ENCODE measurements around the gene FRY. TPM values are rescaled to one million over a fixed set of nuclear protein-coding genes. Genes with fewer than 3 reads are reported as not detected.

FRY gene
- total RNA-seq, 2 donors from 2014 or later, result 16.4 to 33.3 TPM

DNA sequence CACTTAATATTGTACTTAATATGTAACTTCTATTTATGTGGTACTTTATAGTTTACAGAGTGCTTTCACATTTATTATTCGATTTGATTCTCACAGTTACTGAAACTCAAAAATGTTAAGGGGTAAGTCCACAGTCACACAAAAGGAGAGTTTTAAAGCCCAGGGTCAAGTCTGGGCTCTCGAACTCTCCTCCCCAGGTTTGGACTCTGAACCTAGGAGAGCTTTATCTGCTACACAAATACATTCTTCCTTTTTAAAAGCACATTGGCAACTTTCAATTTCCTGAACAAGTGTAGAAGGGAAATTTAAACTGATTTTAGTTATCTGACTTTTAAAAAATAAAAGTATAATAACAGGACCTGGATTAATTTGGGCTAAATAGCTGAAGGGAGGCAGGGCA lies 144.4 kb downstream of the FRY start:
- DNase-seq (ENCODE audit: low spot score), result no peak
- TF ChIP-seq POLR2A (IDR thresholded peaks at IDR 0.05) (no peak), POLR2AphosphoS5 (IDR thresholded peaks at IDR 0.05) (no peak)
- TF ChIP-seq, protein P1, sequence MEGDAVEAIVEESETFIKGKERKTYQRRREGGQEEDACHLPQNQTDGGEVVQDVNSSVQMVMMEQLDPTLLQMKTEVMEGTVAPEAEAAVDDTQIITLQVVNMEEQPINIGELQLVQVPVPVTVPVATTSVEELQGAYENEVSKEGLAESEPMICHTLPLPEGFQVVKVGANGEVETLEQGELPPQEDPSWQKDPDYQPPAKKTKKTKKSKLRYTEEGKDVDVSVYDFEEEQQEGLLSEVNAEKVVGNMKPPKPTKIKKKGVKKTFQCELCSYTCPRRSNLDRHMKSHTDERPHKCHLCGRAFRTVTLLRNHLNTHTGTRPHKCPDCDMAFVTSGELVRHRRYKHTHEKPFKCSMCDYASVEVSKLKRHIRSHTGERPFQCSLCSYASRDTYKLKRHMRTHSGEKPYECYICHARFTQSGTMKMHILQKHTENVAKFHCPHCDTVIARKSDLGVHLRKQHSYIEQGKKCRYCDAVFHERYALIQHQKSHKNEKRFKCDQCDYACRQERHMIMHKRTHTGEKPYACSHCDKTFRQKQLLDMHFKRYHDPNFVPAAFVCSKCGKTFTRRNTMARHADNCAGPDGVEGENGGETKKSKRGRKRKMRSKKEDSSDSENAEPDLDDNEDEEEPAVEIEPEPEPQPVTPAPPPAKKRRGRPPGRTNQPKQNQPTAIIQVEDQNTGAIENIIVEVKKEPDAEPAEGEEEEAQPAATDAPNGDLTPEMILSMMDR (IDR thresholded peaks at IDR 0.05), result no peak
- no peaks in the 10 kb centered on the region for H3K27me3 ChIP-seq (replicated peaks; ENCODE audit: insufficient read depth)
- no peaks in the 10 kb centered on the region for H3K9me3 ChIP-seq
- WGBS, result 87% methylated on average over 2 of the region's 2 CpGs
- no peaks in the 10 kb centered on the region for H3K36me3 ChIP-seq
- H3K4me3 ChIP-seq, result no peak overlapping the region
- intact Hi-C loops (cut with DNase I), result no loop called here
- no peak overlapping the region for H3K27ac ChIP-seq
- H3K4me1 ChIP-seq (replicated peaks), result no peaks in the 10 kb centered on the region

DNA sequence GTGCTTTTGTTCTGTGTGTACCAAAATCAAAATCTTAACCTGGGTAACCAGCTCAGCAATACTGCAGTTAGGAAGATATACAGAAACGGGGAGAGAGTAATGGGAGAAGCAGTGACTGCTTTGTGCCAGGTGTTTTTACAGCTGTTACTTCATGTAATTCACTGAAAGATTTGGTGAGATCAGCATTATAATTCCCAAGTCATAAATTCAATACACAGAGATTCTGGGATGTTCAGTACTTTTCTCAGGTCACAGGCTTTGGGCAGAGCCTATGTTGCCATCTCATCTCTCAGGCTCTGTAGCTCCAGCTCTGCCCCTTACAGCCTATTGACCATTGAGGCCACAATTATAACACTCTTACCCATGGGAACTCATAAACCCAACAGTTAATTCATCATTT lies 145.1 kb downstream of the FRY start:
- H3K36me3 ChIP-seq, result no peaks in the 10 kb centered on the region
- no peaks in the 10 kb centered on the region for H3K4me1 ChIP-seq (replicated peaks)
- no peaks in the 10 kb centered on the region for H3K9me3 ChIP-seq
- TF ChIP-seq, protein P1 (IDR thresholded peaks at IDR 0.05), result no peak
- TF ChIP-seq POLR2A (IDR thresholded peaks at IDR 0.05), result no peak
- TF ChIP-seq POLR2AphosphoS5 (IDR thresholded peaks at IDR 0.05), result no peak
- no peaks in the 10 kb centered on the region for H3K27me3 ChIP-seq (replicated peaks; ENCODE audit: insufficient read depth)
- DNase-seq (ENCODE audit: low spot score), result no peak
- 82% methylated on average over 1 of the region's 1 CpG for WGBS
- intact Hi-C loops (cut with DNase I), result no loop called here
- no peak overlapping the region for H3K27ac ChIP-seq
- no peak overlapping the region for H3K4me3 ChIP-seq

DNA sequence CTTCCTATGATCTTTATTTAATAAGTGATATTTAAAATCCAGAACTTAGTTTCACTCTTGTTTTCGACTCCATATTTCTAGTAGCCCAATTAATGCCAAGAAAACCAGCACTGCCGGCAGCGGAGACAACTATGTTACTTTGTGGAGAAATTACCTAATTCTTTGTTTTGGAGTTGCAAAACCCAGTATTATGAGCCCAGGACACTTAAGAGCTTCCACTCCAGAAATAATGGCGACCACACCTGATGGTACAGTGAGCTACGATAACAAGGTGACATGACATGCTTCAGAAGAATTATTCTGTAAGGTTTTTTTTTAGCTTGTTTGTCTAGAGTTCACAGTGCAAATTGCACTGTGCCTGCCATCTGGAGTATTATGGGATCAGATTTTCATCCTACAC lies 147.2 kb downstream of the FRY start:
- Histone ChIP-seq H3K4me3 (no peak overlapping the region), H3K9me3 (no peaks in the 10 kb centered on the region), H3K36me3 (no peaks in the 10 kb centered on the region), H3K27me3 (replicated peaks; ENCODE audit: insufficient read depth) (no peaks in the 10 kb centered on the region), H3K27ac (no peak overlapping the region), H3K4me1 (replicated peaks) (no peaks in the 10 kb centered on the region)
- WGBS, result 70% methylated on average over 5 of the region's 5 CpGs
- TF ChIP-seq POLR2A (IDR thresholded peaks at IDR 0.05), result no peak
- TF ChIP-seq, protein P1 (IDR thresholded peaks at IDR 0.05), result no peak
- TF ChIP-seq POLR2AphosphoS5 (IDR thresholded peaks at IDR 0.05), result no peak
- no peak for DNase-seq (ENCODE audit: low spot score)
- intact Hi-C loops (cut with DNase I), result no loop called here

DNA sequence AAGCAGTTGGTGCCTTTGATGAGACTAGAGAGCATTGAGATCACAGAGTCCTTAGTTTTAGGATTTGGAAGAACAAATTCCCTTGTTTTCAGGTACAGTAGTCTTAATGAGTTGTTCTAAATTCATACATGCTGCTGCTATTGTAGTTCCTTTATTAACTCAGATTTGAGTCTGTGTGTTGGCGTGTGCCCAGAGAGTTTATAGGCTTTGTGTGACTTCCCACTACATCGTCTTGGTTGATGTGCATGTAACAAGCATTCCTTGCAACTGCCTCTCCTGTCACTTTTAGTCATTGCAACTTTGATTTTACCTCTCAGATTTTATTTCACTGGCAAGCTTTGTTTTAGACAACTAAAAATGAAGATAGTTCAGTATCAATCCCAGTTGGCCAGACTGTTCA lies 148.1 kb downstream of the FRY start:
- no peak for TF ChIP-seq POLR2AphosphoS5 (IDR thresholded peaks at IDR 0.05)
- TF ChIP-seq POLR2A (IDR thresholded peaks at IDR 0.05), result no peak
- TF ChIP-seq, protein P1 (IDR thresholded peaks at IDR 0.05), result no peak
- no peak for DNase-seq (ENCODE audit: low spot score)
- intact Hi-C loops (cut with DNase I), result no loop called here

DNA sequence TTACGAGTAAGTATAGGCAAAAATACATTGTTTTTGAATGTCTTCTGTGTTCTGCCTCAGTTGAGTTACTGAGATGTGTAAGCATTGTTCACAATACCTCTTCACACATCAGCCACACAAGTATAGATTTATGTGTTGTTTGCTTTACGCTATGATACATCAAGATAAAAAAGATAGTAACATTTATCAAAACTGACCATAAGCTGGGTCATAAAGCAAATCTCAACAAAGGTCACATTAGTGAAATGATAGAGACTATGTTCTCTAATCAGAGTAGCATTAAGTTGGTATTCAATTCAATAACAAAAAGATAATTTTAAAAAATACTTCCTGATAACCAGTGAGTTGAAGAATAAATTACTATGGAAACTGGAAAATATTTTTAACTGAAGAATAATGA lies 156.1 kb downstream of the FRY start:
- H3K27ac ChIP-seq, result no peak overlapping the region
- no peaks in the 10 kb centered on the region for H3K27me3 ChIP-seq (replicated peaks; ENCODE audit: insufficient read depth)
- H3K4me1 ChIP-seq (replicated peaks), result no peaks in the 10 kb centered on the region
- TF ChIP-seq, protein P1 (IDR thresholded peaks at IDR 0.05), result no peak
- no peak for TF ChIP-seq POLR2AphosphoS5 (IDR thresholded peaks at IDR 0.05)
- no peak for TF ChIP-seq POLR2A (IDR thresholded peaks at IDR 0.05)
- WGBS, result 94% methylated on average over 2 of the region's 2 CpGs
- DNase-seq (ENCODE audit: low spot score), result no peak
- no peak overlapping the region for H3K4me3 ChIP-seq
- intact Hi-C loops (cut with DNase I), result no loop called here
- H3K36me3 ChIP-seq, result no peaks in the 10 kb centered on the region
- H3K9me3 ChIP-seq, result no peaks in the 10 kb centered on the region

More for the DNA sequence above, 148.1 kb downstream of the FRY start:
- Histone ChIP-seq H3K4me1 (replicated peaks) (no peaks in the 10 kb centered on the region), H3K27ac (no peak overlapping the region), H3K36me3 (no peaks in the 10 kb centered on the region), H3K4me3 (no peak overlapping the region), H3K9me3 (no peaks in the 10 kb centered on the region), H3K27me3 (replicated peaks; ENCODE audit: insufficient read depth) (no peaks in the 10 kb centered on the region)
- WGBS, result 48% methylated on average over 2 of the region's 2 CpGs
